Activated CD4-positive, CD25-positive, alpha-beta regulatory T cell (primary cell): ENCODE data around the gene GALNT17.
"Not testable (repeated sequence)": the region's sequence is repeated elsewhere in the genome, so short reads cannot be mapped to it uniquely, and the experiment has no call there.

ENCODE experiments used
- DNase-seq, 4 experiments: peaks; one replicate each; lab custom pipeline; 2025; lab: John Stamatoyannopoulos, UW

Gene GALNT17

GRCh38 chr7:71636329-71636728, 504.4 kb downstream of the GALNT17 start:
- DNase-seq, result no peak

DNA sequence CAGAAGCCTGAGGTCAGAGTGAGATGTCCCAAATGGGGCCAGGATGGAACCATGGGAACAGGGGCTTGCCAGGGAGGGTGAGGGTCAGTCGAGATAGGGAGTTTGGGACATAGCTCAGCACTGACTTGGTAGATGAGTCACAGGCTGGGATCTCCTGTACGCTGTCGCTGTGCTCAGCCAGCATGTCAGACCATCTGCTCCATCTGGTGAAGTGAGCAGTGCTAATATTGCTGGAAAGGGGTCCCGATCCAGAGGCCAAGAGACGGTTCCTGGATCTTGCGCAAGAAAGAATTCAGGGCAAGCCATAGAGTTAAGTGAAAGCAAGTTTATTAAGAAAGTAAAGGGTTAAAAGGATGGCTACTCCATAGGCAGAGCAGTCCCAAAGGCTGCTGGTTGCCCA, 505.6 kb downstream of the GALNT17 start:
- DNase-seq, result no peak

DNA sequence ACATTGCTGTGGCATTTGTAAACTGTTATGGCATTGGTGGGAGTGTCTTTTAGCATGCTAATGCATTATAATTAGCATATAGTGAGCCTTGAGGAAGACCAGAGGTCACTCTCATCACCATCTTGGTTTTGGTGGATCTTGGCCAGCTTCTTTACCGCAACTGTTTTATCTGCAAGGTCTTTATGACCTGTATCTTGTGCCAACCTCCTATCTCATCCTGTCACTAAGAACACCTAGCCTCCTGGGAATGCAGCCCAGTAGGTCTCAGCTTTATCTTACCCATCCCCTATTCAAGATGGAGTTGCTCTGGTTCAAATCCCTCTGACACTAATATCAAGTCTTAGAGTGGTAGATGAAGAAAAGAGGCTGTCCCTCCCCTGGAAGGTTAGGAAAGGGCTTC, 506.2 kb downstream of the GALNT17 start:
- DNase-seq, result no peak

DNA sequence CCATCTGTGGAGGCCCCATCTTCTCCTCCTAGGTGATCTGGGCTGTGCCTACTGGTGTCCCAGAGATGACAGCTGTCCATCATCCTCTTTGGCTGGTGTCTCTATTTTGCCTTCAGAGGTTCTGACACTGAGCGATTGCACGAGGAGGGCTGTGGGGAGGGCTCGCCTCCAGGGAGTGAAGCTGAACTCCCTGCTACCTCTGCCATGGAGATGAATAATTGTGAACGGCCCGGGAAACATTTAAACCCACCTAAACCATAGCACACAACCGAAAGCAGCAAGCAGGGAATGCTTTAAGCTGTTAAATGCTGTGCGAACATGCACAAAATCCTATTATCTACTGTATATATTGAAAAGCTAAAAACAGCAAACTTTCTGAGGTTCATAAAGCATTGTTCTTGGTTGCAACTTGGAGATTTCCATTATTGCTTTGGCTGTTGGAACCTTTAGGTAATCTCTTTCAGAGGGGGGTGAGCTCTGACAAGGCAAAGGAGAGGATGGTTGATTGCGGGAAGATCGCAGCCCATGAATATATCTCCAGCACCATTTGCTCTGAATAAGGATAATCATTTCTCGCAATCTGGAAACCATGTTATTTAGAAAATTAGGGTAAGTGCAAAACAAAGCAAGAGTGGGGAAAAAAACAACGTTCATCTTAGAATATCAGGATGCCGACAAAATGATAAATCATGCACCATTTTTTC, 507.6 kb downstream of the GALNT17 start:
- no peak for DNase-seq

- DNase-seq, result not testable (repeated sequence)
Measured at GRCh38 chr7:71643031-71643430, 511.1 kb downstream of the GALNT17 start.

GRCh38 chr7:71645836-71646235, 513.9 kb downstream of the GALNT17 start:
- no peak for DNase-seq

GRCh38 chr7:71649812-71650211, 517.9 kb downstream of the GALNT17 start:
- no peak for DNase-seq

DNA sequence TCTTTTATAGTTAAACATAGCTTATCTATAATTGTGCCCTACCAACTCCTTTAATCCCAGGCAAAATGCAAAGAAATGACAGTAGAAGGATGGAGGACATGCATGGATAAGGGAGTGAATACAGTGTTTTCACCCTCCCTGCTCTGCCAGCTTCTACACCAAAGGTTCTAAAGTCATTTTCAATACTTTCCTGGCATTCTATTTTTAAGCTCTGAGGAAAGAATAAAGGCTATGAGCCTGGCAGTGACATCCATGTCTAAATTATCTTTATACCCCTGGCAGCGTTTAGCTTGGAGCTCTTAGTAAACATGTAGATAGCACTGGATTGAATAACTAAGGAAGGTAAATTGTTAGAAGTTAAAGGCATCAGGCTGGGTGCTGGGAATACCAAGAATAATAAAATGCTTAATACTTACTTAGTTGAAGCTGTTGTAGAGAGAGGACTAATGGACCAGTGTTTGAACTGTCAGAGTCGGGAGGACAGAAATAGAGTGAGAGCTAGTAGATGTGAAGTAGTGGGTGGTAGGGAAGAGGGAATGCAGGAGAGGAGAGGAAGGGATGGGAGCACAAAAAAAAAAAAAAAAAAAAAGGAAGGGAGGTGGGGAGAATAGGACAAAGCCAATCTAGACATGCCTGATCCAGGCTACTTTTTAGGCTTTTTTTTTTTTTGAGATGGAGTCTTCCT, 518.9 kb downstream of the GALNT17 start:
- no peak for DNase-seq

DNA sequence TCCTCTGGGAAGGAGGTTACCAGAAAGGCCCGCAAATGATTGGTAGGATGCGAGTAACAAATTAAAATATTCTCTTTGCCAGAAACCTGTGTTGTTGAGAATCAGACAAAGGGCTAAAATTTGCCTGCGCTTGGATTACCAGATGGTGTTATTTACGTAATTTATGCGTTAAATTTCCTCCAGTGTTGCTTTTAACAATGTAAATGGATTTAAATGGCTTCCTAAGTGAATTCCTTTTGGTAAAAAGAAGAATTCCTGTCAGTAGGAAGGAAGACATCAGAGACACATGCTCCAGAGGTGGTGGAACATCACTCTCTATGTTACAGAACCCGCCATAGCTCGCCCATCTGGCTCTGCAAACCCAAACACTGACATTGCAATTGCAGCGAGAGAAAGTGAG, 520.6 kb downstream of the GALNT17 start:
- DNase-seq, result no peak

- DNase-seq, result no peak
Measured at GRCh38 chr7:71657386-71657785, 525.4 kb downstream of the GALNT17 start.

DNA sequence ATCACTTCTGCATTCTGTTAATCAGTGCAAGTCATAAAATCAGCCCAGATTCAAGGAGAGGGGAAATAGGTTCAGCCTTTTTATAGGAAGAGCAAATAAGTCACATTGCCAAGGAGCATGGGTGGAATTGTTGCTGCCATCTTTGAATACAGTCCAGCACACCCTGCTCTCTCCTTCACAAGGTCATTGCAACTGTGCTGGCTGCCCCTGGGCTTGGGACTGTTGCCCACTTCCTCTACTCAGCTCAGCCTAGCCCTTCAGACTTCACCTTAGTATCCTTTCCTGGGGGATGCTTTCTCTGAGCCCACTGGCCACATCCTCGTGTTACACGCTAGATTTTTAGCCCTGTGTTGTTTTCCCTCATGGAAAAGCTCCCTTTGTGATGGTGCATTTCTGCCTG, 527.7 kb downstream of the GALNT17 start:
- no peak for DNase-seq

DNA sequence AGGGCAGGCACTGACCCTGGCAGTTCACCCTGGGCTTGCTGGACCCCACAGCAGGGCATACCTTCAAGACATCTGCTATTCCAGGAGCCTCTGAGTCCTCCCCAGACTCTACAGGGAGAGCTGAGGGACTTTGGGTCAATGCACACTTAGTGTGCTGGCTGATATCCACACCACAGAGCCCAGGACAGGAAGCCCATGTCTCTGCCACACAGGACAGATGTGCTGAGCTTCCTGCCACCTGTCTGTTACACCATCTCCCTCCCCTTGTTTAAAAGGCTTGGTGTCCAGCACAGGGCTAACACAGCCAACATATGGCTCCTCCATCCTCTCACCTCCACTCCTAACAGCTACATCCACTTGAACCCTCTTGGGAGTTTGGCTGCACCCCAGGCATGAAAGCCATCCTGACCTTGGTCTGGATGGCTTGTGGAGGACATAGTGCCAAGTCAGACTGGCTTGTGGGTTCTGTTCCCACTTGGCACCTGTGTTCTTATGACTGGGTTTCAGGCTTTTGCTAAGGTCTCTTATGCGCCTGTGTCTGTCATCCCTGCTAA, 529.8 kb downstream of the GALNT17 start:
- no peak for DNase-seq

GRCh38 chr7:71665716-71666115, 533.8 kb downstream of the GALNT17 start:
- DNase-seq, result no peak

GRCh38 chr7:71668572-71668971, 536.6 kb downstream of the GALNT17 start:
- DNase-seq, result no peak

GRCh38 chr7:71679480-71679879, 547.5 kb downstream of the GALNT17 start:
- no peak for DNase-seq

GRCh38 chr7:71682181-71682580, 550.2 kb downstream of the GALNT17 start:
- DNase-seq, result no peak

DNA sequence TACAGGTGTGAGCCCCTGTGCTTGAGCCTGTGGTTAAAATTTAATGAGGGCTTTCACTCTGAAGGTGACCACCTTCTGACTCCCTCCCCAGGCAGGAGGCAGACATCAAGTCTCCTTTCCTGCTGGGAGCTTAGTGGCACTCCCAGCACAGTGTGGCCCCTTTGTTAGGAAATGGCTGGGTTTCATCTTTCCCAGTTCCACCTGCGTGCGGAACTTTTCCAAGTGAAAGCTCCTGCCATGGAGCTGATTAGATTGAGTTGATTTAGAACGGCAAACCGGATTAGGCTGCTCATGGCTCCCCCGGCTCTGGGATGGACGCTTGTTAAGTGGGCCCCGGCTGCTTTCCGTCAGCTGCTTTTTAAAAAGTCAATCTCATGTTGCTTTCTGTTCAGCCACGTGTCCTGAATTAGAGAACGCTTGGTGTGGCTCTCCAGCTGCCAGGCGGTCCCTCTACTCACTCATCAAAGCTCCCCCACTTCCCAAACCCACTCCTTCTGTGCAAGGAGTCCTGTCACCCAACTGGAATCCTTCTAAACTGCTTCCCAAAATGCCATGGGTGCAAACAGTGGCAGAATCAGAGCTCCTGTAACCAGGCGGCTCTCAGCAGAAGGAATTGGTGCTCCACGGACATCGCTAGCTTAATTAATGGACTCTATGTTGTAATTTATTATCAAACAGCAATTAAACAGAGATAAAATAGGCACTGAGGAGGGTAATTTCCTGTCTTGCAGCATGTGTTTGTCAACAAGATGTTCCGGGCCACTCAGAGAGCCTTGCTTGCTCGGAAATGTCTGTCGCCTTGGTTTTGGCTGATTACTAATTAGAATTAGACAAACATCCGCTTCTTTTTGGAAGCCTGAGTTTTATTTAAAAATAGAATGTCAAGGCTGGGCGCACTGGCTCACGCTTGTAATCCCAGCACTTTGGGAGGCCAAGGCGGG, 551.2 kb downstream of the GALNT17 start:
- no peak for DNase-seq

- DNase-seq, result no peak
Measured at GRCh38 chr7:71687286-71687685, 555.3 kb downstream of the GALNT17 start.

DNA sequence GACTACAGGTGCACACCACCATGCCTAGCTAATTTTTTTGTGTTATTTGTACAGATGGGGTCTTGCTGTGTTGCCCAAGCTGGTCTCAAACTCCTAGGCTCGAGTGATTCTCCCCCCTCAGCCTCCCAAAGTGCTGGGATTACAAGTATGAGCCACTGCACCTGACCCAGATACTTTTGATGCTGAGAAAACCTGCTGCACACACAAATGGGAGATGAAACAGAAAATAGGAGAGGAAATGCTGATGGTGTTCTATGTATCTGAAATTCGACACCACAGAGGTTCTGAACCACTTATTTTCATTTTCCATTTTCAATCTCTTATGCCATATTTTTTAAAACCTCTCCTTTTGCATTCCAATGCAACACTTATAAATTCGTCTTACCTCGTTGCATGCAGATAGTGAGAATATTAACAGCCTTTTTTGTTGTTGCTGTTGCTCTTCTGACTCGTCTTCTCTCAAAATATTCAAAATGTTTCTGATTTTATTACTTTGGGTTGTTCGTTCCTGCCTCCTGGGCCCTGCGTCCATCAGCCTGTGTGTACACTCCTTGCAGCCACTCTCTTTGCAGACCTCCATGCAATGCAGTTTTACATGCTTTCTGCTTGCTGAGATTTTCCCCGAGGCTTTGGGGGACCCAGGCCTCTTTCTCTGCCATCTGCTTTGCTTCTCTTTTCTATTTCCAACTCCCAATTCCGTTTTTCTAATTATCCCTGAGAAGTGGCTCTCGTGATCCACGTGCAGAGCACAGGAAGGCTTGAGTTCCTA, 556.1 kb downstream of the GALNT17 start:
- DNase-seq, result no peak

- no peak for DNase-seq
Measured at GRCh38 chr7:71691538-71691937, 559.6 kb downstream of the GALNT17 start.

GRCh38 chr7:71694665-71695064, 562.7 kb downstream of the GALNT17 start:
- no peak for DNase-seq

DNA sequence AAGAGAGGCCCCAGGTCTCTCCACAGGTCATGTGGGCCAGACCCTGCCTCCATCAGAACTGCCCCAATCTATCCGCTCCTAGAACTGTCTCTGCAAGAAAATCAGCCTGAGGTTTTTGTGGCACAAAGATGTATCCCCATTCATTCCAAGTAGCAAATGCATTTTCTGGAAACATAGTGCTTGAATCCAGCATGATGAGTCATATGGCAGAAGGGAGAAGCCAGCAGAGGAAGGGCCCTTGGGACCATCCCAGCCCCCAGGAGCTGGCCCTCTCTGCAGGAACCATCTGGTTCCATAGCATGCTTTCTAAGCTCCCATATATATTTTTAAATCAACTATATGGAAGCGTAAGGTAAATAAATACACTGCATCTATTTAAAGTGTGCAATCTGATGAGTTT, 563.2 kb downstream of the GALNT17 start:
- DNase-seq, result no peak
